ENCODE measurements around the gene ADAMTS17.

Gene ADAMTS17

GRCh38 chr15:100196326-100197058 lies 145.3 kb downstream of the ADAMTS17 start:
- Histone ChIP-seq H3K9ac (ENCODE audit: low read depth, low read length) (no peak overlapping the region), H3K9me3 (replicated peaks; ENCODE audit: low read length) (no peaks in the 10 kb centered on the region), H3K36me3 (ENCODE audit: insufficient read depth, low read length) (no peaks in the 10 kb centered on the region), H3K4me2 (ENCODE audit: low read length) (no peak overlapping the region), H3K27me3 (ENCODE audit: control insufficient read depth, insufficient read depth, low read length) (no peaks in the 10 kb centered on the region), H3K4me3 (ENCODE audit: low read length) (no peak overlapping the region), H3K4me1 (ENCODE audit: control insufficient read depth, insufficient read depth, low read length) (no peaks in the 10 kb centered on the region)

- Histone ChIP-seq H3K9me3 (replicated peaks; ENCODE audit: low read length) (no peaks in the 10 kb centered on the region), H3K4me2 (ENCODE audit: low read length) (no peak overlapping the region), H3K27me3 (ENCODE audit: control insufficient read depth, insufficient read depth, low read length) (no peaks in the 10 kb centered on the region), H3K36me3 (ENCODE audit: insufficient read depth, low read length) (no peaks in the 10 kb centered on the region), H3K9ac (ENCODE audit: low read depth, low read length) (no peak overlapping the region), H3K4me1 (ENCODE audit: control insufficient read depth, insufficient read depth, low read length) (no peaks in the 10 kb centered on the region), H3K4me3 (ENCODE audit: low read length) (no peak overlapping the region)
These were observed 146.8 kb downstream of the ADAMTS17 start for GRCh38 chr15:100194996-100195395.

DNA sequence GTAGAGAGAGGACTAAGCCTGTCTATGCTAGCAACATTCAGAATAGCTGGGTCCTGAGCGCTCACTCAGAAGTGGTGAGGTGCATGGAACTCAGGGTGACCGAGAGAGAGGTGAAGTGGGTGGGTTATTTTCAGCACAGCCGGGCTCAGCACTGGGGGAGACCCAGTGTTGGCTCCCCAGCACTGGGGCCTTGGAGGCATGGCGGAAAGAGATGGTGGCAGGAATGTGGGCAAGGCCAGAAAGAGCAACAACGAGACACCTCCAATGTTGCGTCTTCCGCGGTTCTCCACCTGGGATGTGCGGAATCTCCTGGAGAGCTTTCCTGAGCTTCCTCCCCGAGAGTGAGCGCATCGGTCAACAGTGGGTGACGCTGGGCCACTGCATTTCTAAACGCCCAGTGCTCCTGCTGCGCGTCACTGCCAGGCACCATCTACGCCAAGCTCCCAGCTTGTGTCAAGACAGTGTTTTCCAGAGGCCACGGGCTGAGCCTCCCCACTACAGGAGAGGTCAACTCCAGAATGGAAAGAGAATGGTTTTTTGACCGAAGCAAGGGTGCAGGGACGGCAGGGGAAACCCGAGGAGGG lies 148.4 kb downstream of the ADAMTS17 start:
- Histone ChIP-seq H3K27me3 (ENCODE audit: control insufficient read depth, insufficient read depth, low read length) (no peaks in the 10 kb centered on the region), H3K9ac (ENCODE audit: low read depth, low read length) (no peak overlapping the region), H3K4me3 (ENCODE audit: low read length) (no peak overlapping the region), H3K4me1 (ENCODE audit: control insufficient read depth, insufficient read depth, low read length) (no peaks in the 10 kb centered on the region), H3K4me2 (ENCODE audit: low read length) (no peak overlapping the region), H3K36me3 (ENCODE audit: insufficient read depth, low read length) (no peaks in the 10 kb centered on the region), H3K9me3 (replicated peaks; ENCODE audit: low read length) (no peaks in the 10 kb centered on the region)

GRCh38 chr15:100192097-100193080 lies 149.4 kb downstream of the ADAMTS17 start:
- Histone ChIP-seq H3K36me3 (ENCODE audit: insufficient read depth, low read length) (no peaks in the 10 kb centered on the region), H3K27me3 (ENCODE audit: control insufficient read depth, insufficient read depth, low read length) (no peaks in the 10 kb centered on the region), H3K9me3 (replicated peaks; ENCODE audit: low read length) (no peaks in the 10 kb centered on the region), H3K4me3 (ENCODE audit: low read length) (no peak overlapping the region), H3K9ac (ENCODE audit: low read depth, low read length) (no peak overlapping the region), H3K4me2 (ENCODE audit: low read length) (no peak overlapping the region), H3K4me1 (ENCODE audit: control insufficient read depth, insufficient read depth, low read length) (no peaks in the 10 kb centered on the region)

DNA sequence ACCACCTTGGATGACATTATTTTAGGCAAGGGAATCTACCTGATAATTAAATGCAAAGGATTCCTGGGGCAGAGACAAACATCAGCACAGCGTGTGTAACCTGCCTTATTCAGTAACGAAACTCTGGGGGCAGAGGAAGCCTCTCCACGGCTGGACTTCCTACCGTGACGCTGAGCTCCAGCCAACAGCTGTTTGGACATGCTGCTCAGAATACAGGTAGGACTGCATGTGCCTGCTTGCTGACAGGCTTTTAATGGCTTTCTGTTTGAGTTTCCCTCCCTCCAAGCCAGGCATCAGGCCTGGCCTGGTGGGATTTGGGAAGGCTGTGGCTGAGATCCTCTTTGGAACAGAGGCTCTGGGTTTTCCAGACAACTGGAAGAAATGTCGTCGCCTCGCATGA lies 150.6 kb downstream of the ADAMTS17 start:
- H3K9me3 ChIP-seq (replicated peaks; ENCODE audit: low read length) = no peaks in the 10 kb centered on the region
- no peak overlapping the region for H3K4me2 ChIP-seq (ENCODE audit: low read length)
- no peak overlapping the region for H3K9ac ChIP-seq (ENCODE audit: low read depth, low read length)
- H3K4me3 ChIP-seq (ENCODE audit: low read length) = no peak overlapping the region
- H3K27me3 ChIP-seq (ENCODE audit: control insufficient read depth, insufficient read depth, low read length) = no peaks in the 10 kb centered on the region
- H3K36me3 ChIP-seq (ENCODE audit: insufficient read depth, low read length) = no peaks in the 10 kb centered on the region
- no peaks in the 10 kb centered on the region for H3K4me1 ChIP-seq (ENCODE audit: control insufficient read depth, insufficient read depth, low read length)

- Histone ChIP-seq H3K4me1 (ENCODE audit: control insufficient read depth, insufficient read depth, low read length) (no peaks in the 10 kb centered on the region), H3K9me3 (replicated peaks; ENCODE audit: low read length) (no peaks in the 10 kb centered on the region), H3K36me3 (ENCODE audit: insufficient read depth, low read length) (no peaks in the 10 kb centered on the region), H3K9ac (ENCODE audit: low read depth, low read length) (no peak overlapping the region), H3K4me2 (ENCODE audit: low read length) (no peak overlapping the region), H3K27me3 (ENCODE audit: control insufficient read depth, insufficient read depth, low read length) (no peaks in the 10 kb centered on the region), H3K4me3 (ENCODE audit: low read length) (no peak overlapping the region)
These were observed 151.1 kb downstream of the ADAMTS17 start for GRCh38 chr15:100190675-100191074.

GRCh38 chr15:100189849-100190248 lies 151.9 kb downstream of the ADAMTS17 start:
- H3K4me3 ChIP-seq (ENCODE audit: low read length) = no peak overlapping the region
- H3K36me3 ChIP-seq (ENCODE audit: insufficient read depth, low read length) = no peaks in the 10 kb centered on the region
- H3K27me3 ChIP-seq (ENCODE audit: control insufficient read depth, insufficient read depth, low read length) = no peaks in the 10 kb centered on the region
- H3K4me2 ChIP-seq (ENCODE audit: low read length) = no peak overlapping the region
- H3K9ac ChIP-seq (ENCODE audit: low read depth, low read length) = no peak overlapping the region
- H3K9me3 ChIP-seq (replicated peaks; ENCODE audit: low read length) = peaks cover 4% of the 10 kb centered on the region
- H3K4me1 ChIP-seq (ENCODE audit: control insufficient read depth, insufficient read depth, low read length) = no peaks in the 10 kb centered on the region

DNA sequence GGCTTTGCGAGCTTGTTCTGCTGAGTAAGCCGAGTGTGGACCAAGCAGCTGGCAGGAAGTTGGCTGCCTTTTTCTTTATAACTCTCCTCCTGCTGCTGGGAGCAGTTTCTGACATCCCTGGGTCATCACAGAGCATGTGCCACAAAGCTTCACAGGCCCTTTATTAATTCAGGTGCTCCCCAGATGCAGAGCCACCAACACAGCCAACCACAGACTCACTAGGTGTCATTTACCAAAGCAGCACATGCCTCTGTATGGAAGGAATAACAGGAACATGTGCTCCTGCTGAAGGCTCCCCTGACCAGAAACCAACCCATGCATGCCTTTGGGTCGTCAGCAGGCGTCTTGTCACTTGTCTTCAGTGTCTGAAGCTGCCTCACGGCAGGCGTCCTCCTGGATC lies 152.5 kb downstream of the ADAMTS17 start:
- no peak overlapping the region for H3K4me2 ChIP-seq (ENCODE audit: low read length)
- H3K36me3 ChIP-seq (ENCODE audit: insufficient read depth, low read length) = no peaks in the 10 kb centered on the region
- no peak overlapping the region for H3K9ac ChIP-seq (ENCODE audit: low read depth, low read length)
- H3K4me3 ChIP-seq (ENCODE audit: low read length) = no peak overlapping the region
- no peaks in the 10 kb centered on the region for H3K4me1 ChIP-seq (ENCODE audit: control insufficient read depth, insufficient read depth, low read length)
- H3K9me3 ChIP-seq (replicated peaks; ENCODE audit: low read length) = peaks cover 4% of the 10 kb centered on the region
- H3K27me3 ChIP-seq (ENCODE audit: control insufficient read depth, insufficient read depth, low read length) = no peaks in the 10 kb centered on the region

DNA sequence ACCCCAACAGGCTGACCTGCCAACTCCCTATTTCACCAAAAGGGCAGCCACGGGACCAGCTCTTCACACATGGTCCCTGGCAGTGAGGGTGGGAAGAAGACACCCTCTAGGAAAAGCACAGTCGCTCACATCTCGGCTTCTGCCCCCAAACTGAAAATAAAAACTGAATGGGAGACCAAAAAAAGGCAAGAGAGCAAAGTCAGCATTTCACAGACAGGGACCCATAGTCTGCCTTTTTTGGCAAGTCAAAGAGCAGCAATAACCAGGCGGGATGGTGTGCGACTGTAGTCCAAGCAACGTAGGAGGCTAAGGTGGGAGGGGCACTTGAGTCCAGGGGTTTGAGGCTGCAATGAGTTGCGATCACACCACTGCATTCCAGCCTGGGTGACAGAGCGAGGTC lies 154.1 kb downstream of the ADAMTS17 start:
- Histone ChIP-seq H3K9ac (ENCODE audit: low read depth, low read length) (no peak overlapping the region), H3K4me2 (ENCODE audit: low read length) (no peak overlapping the region), H3K4me3 (ENCODE audit: low read length) (no peak overlapping the region), H3K27me3 (ENCODE audit: control insufficient read depth, insufficient read depth, low read length) (no peaks in the 10 kb centered on the region), H3K36me3 (ENCODE audit: insufficient read depth, low read length) (no peaks in the 10 kb centered on the region), H3K4me1 (ENCODE audit: control insufficient read depth, insufficient read depth, low read length) (no peaks in the 10 kb centered on the region), H3K9me3 (replicated peaks; ENCODE audit: low read length) (peaks cover 4% of the 10 kb centered on the region)

DNA sequence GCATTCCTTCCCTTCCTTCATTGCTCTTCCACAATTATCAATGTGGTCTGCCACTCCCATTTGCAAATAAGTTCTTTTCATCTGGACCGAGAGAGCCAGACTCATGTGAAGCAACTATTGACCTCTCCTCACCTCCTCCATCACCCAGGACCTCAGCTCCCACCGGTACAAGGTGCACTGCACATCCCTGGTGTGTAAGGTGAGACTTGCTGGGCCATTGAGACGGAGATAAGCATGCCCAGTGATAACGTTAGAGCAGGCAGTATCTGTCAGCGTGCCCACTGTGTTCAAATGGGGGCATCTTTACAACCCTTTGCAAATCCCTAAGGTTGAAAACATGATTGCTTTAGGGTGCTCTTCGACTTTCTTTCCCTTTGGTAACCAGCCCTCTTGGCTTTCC lies 154.8 kb downstream of the ADAMTS17 start:
- no peak overlapping the region for H3K4me3 ChIP-seq (ENCODE audit: low read length)
- H3K27me3 ChIP-seq (ENCODE audit: control insufficient read depth, insufficient read depth, low read length) = no peaks in the 10 kb centered on the region
- no peaks in the 10 kb centered on the region for H3K4me1 ChIP-seq (ENCODE audit: control insufficient read depth, insufficient read depth, low read length)
- no peak overlapping the region for H3K4me2 ChIP-seq (ENCODE audit: low read length)
- no peaks in the 10 kb centered on the region for H3K36me3 ChIP-seq (ENCODE audit: insufficient read depth, low read length)
- H3K9me3 ChIP-seq (replicated peaks; ENCODE audit: low read length) = peaks cover 4% of the 10 kb centered on the region
- no peak overlapping the region for H3K9ac ChIP-seq (ENCODE audit: low read depth, low read length)

- no peaks in the 10 kb centered on the region for H3K27me3 ChIP-seq (ENCODE audit: control insufficient read depth, insufficient read depth, low read length)
- no peak overlapping the region for H3K9ac ChIP-seq (ENCODE audit: low read depth, low read length)
These were observed 155.4 kb downstream of the ADAMTS17 start for GRCh38 chr15:100186366-100186765.

More at GRCh38 chr15:100186366-100186765, 155.4 kb downstream of the ADAMTS17 start:
- no peaks in the 10 kb centered on the region for H3K4me1 ChIP-seq (ENCODE audit: control insufficient read depth, insufficient read depth, low read length)
- no peak overlapping the region for H3K4me2 ChIP-seq (ENCODE audit: low read length)
- H3K4me3 ChIP-seq (ENCODE audit: low read length) = no peak overlapping the region
- peaks cover 4% of the 10 kb centered on the region for H3K9me3 ChIP-seq (replicated peaks; ENCODE audit: low read length)
- H3K36me3 ChIP-seq (ENCODE audit: insufficient read depth, low read length) = no peaks in the 10 kb centered on the region

Data from skeletal muscle satellite cell (primary cell).